ENCODE results near the gene VAV3.

The VAV3 gene

DNA sequence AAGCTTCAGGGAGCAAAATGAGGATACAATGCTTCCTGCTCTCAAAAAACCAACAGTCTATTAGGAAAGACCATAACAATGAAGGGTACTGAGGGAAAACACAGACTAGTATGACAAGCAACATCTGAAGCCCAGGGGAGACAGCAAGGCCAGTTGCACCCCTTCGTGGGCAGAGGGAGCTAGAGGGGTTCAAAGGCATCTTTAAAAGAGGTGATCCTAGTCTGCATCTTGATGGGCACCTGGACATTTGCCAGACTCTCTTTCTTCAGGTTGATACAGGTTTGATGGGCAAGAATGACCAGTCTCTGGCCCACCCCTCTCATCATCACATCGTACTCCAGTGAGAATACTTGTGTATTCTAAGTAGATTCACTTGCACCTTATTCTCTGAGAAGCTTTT, 177.7 kb downstream of the VAV3 start:
- Mint-ChIP-seq H3K4me3 (no peak overlapping the region), H3K4me1 (peaks cover 20% of the 10 kb centered on the region), H3K27me3 (ENCODE audit: low read depth) (no peaks in the 10 kb centered on the region), H3K27ac (no peak overlapping the region), H3K9me3 (no peaks in the 10 kb centered on the region), H3K36me3 (ENCODE audit: low read depth) (no peaks in the 10 kb centered on the region)
- TF ChIP-seq, protein P1, sequence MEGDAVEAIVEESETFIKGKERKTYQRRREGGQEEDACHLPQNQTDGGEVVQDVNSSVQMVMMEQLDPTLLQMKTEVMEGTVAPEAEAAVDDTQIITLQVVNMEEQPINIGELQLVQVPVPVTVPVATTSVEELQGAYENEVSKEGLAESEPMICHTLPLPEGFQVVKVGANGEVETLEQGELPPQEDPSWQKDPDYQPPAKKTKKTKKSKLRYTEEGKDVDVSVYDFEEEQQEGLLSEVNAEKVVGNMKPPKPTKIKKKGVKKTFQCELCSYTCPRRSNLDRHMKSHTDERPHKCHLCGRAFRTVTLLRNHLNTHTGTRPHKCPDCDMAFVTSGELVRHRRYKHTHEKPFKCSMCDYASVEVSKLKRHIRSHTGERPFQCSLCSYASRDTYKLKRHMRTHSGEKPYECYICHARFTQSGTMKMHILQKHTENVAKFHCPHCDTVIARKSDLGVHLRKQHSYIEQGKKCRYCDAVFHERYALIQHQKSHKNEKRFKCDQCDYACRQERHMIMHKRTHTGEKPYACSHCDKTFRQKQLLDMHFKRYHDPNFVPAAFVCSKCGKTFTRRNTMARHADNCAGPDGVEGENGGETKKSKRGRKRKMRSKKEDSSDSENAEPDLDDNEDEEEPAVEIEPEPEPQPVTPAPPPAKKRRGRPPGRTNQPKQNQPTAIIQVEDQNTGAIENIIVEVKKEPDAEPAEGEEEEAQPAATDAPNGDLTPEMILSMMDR (IDR thresholded peaks at IDR 0.05; ENCODE audit: unreplicated experiment in 3 of 3) = no peak

DNA sequence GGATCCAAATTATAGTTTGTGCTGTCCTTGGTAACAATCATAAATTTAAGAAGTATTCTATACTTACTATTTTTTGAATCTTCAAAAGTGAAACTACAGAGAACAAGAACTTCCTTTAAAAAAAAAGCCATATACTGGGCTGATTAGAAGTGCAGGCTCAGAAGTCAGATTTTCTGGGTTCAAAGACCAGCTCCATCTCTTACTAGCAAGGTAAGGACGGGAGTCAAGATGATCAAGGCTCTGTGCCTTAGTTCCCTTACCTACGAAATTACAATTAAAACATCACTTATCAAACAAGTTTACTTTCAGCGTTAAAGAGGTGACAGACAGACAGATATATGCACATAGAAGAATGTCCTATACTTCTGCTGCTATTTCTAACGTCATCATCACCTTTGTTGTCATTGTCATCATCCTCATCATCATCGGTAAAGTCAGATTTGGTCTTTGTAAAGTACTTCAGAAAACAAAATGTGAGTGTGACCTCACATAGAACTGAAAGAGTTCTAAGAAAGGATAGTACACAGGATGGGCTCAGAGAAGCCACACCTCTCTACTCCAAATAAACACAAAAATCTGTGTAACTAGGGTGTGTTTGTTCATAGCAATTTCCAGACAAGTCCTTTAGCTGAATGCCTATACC, 178.7 kb downstream of the VAV3 start:
- TF ChIP-seq, protein P1 (IDR thresholded peaks at IDR 0.05; ENCODE audit: unreplicated experiment in 3 of 3) = no peak
- Mint-ChIP-seq H3K4me1 (peaks cover 24% of the 10 kb centered on the region), H3K9me3 (no peaks in the 10 kb centered on the region), H3K27me3 (ENCODE audit: low read depth) (no peaks in the 10 kb centered on the region), H3K27ac (no peak overlapping the region), H3K36me3 (ENCODE audit: low read depth) (no peaks in the 10 kb centered on the region), H3K4me3 (no peak overlapping the region)

- TF ChIP-seq, protein P1 (IDR thresholded peaks at IDR 0.05; ENCODE audit: unreplicated experiment in 3 of 3) = no peak
- Mint-ChIP-seq H3K4me3 (no peak overlapping the region), H3K27ac (no peak overlapping the region), H3K9me3 (no peaks in the 10 kb centered on the region), H3K36me3 (ENCODE audit: low read depth) (no peaks in the 10 kb centered on the region), H3K27me3 (ENCODE audit: low read depth) (no peaks in the 10 kb centered on the region), H3K4me1 (peaks cover 24% of the 10 kb centered on the region)
Observed at GRCh38 chr1:107785496-107786202, 179.3 kb downstream of the VAV3 start.

DNA sequence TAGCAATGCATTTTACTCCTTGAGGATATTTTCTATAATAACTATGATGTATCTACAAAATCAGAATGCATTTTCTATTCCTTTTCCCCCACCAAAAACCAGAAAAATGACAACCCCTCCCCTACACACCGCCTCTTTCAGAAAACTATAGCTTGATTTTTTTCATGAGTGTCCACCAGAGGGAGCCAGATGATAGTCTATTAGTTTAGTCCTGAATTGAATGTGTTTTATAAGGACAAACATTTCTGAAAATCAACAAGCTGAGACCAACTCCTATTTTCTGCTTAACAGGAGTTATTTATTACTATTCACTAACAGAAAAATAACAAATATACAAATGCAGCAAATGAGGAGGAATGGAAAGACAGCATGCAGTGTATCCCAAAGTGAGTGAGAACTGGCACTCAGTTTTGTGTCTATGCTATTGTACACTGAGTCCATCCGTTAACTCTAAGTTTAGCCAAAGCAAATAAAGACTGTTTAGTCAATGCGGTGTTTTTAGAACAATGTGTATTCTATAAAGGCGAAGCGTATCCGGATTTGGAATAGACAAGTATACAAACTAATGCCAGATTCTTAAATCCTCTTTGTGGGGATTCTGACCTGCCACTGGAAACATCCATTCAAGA, 182.6 kb downstream of the VAV3 start:
- Mint-ChIP-seq H3K27ac (peak overlapping the region in 2 of 3 experiments; percentile 8 to 12), H3K4me1 (peaks cover 15% of the 10 kb centered on the region), H3K36me3 (ENCODE audit: low read depth) (no peaks in the 10 kb centered on the region), H3K27me3 (ENCODE audit: low read depth) (no peaks in the 10 kb centered on the region), H3K4me3 (no peak overlapping the region), H3K9me3 (no peaks in the 10 kb centered on the region)
- TF ChIP-seq, protein P1 (IDR thresholded peaks at IDR 0.05; ENCODE audit: unreplicated experiment in 3 of 3) = peak; percentile 66 to 82 (median 82)

- Mint-ChIP-seq H3K4me3 (no peak overlapping the region), H3K27me3 (ENCODE audit: low read depth) (no peaks in the 10 kb centered on the region), H3K4me1 (peaks cover 24% of the 10 kb centered on the region), H3K9me3 (no peaks in the 10 kb centered on the region), H3K27ac (no peak overlapping the region), H3K36me3 (ENCODE audit: low read depth) (no peaks in the 10 kb centered on the region)
- TF ChIP-seq, protein P1 (IDR thresholded peaks at IDR 0.05; ENCODE audit: unreplicated experiment in 3 of 3) = no peak
Observed at GRCh38 chr1:107781245-107781644, 183.7 kb downstream of the VAV3 start.

All from nephron (organoid).